Panc1 (cell line): ENCODE results near the gene OR10A6.

Experiments used
- TCF7L2 ChIP-seq: IDR thresholded peaks from 2 replicates; pipeline ENCODE4 v1.6.1; 2011; ENCODE audit warnings: mild to moderate bottlenecking, low read depth, low read length, inconsistent platforms
- TF ChIP-seq, protein P1 (sequence below): fragments of 450-650 bp; IDR thresholded peaks from 2 replicates; pipeline ENCODE4 v1.5.1; 2017; ENCODE audit warnings: mild to moderate bottlenecking
- TF ChIP-seq, protein P2 (sequence below), 2 experiments: IDR thresholded peaks; 2 replicates each; pipeline ENCODE4 v1.6.1; 2011 to 2012; ENCODE audit warnings: low read depth in 2 of 2, control low read depth in 1 of 2, low read length in 1 of 2, mild to moderate bottlenecking in 1 of 2, moderate library complexity in 1 of 2; ENCODE audit not compliant: insufficient read depth in 1 of 2

DNA sequence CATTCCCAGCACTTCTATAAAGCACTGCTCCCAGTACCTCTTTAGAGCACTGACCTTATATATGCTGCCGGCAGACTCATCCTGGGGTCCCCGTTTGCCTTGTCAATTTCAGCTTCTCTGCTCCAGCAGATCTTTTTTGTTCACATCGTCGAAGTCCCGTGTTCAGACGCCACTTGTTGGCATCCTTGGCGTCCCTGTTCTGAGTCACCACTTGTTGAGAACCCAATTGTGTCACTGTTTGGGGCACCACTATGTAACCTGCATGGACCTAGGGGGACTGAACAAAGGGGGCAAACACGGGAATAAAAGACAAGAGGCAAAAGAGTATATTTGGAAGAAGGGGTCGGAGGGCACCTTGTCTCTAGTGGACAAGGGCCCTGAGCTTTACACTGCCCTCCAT is 25.5 kb downstream of the OR10A6 start:
- TF ChIP-seq, protein P1, sequence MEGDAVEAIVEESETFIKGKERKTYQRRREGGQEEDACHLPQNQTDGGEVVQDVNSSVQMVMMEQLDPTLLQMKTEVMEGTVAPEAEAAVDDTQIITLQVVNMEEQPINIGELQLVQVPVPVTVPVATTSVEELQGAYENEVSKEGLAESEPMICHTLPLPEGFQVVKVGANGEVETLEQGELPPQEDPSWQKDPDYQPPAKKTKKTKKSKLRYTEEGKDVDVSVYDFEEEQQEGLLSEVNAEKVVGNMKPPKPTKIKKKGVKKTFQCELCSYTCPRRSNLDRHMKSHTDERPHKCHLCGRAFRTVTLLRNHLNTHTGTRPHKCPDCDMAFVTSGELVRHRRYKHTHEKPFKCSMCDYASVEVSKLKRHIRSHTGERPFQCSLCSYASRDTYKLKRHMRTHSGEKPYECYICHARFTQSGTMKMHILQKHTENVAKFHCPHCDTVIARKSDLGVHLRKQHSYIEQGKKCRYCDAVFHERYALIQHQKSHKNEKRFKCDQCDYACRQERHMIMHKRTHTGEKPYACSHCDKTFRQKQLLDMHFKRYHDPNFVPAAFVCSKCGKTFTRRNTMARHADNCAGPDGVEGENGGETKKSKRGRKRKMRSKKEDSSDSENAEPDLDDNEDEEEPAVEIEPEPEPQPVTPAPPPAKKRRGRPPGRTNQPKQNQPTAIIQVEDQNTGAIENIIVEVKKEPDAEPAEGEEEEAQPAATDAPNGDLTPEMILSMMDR: no peak
- TF ChIP-seq TCF7L2: no peak
- TF ChIP-seq, protein P2, sequence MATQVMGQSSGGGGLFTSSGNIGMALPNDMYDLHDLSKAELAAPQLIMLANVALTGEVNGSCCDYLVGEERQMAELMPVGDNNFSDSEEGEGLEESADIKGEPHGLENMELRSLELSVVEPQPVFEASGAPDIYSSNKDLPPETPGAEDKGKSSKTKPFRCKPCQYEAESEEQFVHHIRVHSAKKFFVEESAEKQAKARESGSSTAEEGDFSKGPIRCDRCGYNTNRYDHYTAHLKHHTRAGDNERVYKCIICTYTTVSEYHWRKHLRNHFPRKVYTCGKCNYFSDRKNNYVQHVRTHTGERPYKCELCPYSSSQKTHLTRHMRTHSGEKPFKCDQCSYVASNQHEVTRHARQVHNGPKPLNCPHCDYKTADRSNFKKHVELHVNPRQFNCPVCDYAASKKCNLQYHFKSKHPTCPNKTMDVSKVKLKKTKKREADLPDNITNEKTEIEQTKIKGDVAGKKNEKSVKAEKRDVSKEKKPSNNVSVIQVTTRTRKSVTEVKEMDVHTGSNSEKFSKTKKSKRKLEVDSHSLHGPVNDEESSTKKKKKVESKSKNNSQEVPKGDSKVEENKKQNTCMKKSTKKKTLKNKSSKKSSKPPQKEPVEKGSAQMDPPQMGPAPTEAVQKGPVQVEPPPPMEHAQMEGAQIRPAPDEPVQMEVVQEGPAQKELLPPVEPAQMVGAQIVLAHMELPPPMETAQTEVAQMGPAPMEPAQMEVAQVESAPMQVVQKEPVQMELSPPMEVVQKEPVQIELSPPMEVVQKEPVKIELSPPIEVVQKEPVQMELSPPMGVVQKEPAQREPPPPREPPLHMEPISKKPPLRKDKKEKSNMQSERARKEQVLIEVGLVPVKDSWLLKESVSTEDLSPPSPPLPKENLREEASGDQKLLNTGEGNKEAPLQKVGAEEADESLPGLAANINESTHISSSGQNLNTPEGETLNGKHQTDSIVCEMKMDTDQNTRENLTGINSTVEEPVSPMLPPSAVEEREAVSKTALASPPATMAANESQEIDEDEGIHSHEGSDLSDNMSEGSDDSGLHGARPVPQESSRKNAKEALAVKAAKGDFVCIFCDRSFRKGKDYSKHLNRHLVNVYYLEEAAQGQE (IDR thresholded peaks at IDR 0.05; ENCODE audit: insufficient read depth in 1 of 2, low read depth in 2 of 2, low read length in 1 of 2): no peak
